ENCODE measurements around the gene GTF2A1. TPM values are rescaled to one million over a fixed set of nuclear protein-coding genes. Genes with fewer than 3 reads are reported as not detected.
"Not testable (repeated sequence)": the region's sequence is repeated elsewhere in the genome, so short reads cannot be mapped to it uniquely, and the experiment has no call there.

Gene GTF2A1
- total RNA-seq, 4 donors from 2014 or later = 10.5 to 48.0 (median 22.5) TPM

DNA sequence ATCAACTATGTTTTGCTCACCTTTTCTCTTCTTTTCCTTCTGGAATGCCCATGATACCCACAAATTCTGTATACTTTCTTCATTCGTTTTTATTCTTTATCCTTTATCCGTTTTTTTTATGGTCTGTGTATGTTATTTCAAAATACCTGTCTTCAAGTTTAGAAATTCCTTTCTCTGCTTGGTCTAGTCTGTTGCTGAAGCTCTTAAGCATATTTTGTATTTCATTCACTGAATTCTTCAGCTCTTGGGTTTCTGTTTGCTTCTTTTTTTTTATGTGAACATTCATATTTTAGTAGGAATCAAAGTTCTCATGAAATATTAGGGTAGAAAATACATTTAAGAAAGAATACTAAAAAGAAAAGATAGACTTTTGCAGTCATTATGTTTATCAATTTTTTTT lies 22.7 kb upstream of the GTF2A1 start:
- intact Hi-C loops (cut with DNase I; ENCODE audit: low total_unique reads) = no loop called here
- no peaks in the 10 kb centered on the region for H3K36me3 ChIP-seq
- DNase-seq = no peak
- H3K27me3 ChIP-seq = no peaks in the 10 kb centered on the region
- in situ Hi-C loops (cut with MboI; ENCODE audit: low pct_ligation_motif_present in 1 of 4, low pct_unique_long_range_greater_than_20kb in 1 of 4, low sequenced_read_pairs in 3 of 4) = no loop called here
- H3K4me1 ChIP-seq = no peaks in the 10 kb centered on the region
- H3K9me3 ChIP-seq = no peaks in the 10 kb centered on the region
- TF ChIP-seq, protein P1, sequence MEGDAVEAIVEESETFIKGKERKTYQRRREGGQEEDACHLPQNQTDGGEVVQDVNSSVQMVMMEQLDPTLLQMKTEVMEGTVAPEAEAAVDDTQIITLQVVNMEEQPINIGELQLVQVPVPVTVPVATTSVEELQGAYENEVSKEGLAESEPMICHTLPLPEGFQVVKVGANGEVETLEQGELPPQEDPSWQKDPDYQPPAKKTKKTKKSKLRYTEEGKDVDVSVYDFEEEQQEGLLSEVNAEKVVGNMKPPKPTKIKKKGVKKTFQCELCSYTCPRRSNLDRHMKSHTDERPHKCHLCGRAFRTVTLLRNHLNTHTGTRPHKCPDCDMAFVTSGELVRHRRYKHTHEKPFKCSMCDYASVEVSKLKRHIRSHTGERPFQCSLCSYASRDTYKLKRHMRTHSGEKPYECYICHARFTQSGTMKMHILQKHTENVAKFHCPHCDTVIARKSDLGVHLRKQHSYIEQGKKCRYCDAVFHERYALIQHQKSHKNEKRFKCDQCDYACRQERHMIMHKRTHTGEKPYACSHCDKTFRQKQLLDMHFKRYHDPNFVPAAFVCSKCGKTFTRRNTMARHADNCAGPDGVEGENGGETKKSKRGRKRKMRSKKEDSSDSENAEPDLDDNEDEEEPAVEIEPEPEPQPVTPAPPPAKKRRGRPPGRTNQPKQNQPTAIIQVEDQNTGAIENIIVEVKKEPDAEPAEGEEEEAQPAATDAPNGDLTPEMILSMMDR (IDR thresholded peaks at IDR 0.05) = no peak
- TF ChIP-seq POLR2A (IDR thresholded peaks at IDR 0.05) = no peak
- 83 to 92% methylated on average over 2 of the region's 2 CpGs for WGBS, 2 donors (ENCODE audit: low coverage in 1 of 2)
- H3K27ac ChIP-seq = no peak overlapping the region
- H3K4me3 ChIP-seq = no peak overlapping the region

DNA sequence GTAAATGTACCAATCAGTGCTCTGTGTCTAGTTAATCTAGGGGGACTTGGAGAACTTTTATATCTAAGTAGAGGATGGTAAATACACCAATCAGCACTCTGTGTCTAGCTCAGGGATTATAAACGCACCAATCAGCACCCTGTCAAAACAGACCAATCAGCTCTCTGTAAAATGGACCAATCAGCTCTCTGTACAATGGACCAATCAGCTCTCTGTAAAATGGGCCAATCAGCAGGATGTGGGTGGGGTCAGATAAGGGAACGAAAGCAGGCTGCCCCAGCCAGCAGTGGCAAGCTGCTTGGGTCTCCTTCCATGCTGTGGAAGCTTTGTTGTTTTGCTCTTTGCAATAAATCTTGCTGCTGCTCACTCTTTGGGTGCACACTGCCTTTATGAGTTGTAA lies 16.1 kb upstream of the GTF2A1 start:
- not testable (repeated sequence) for H3K9me3 ChIP-seq

DNA sequence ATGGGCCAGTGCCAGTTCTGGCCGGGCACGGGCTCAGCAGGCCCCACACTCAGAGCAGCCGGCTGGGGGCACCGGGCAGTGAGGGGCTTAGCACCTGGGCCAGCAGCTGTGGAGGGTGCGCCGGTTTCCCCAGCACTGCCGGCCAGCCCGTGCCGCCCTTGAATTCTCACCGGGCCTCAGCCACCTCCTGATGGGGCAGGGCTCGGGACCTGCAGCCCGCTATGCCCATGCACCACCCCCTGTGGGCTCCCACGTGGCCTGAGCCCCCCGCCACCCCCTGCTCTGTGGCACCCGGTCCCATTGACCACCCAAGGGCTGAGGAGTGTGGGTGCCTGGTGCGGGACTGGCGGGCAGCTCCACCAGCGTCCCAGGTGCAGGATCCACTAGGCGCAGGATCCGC lies 15.4 kb upstream of the GTF2A1 start:
- no peaks in the 10 kb centered on the region for H3K4me1 ChIP-seq
- in situ Hi-C loops (cut with MboI; ENCODE audit: low pct_ligation_motif_present in 1 of 4, low pct_unique_long_range_greater_than_20kb in 1 of 4, low sequenced_read_pairs in 3 of 4) (no loop called here), intact Hi-C loops (cut with DNase I; ENCODE audit: low total_unique reads) (no loop called here)
- no peaks in the 10 kb centered on the region for H3K27me3 ChIP-seq
- H3K27ac ChIP-seq = no peak overlapping the region
- no peak for DNase-seq
- H3K4me3 ChIP-seq = no peak overlapping the region
- no peaks in the 10 kb centered on the region for H3K9me3 ChIP-seq
- H3K36me3 ChIP-seq = no peaks in the 10 kb centered on the region
- TF ChIP-seq, protein P1 (IDR thresholded peaks at IDR 0.05) = no peak
- TF ChIP-seq POLR2A (IDR thresholded peaks at IDR 0.05) (no peak), EP300 (IDR thresholded peaks at IDR 0.05; ENCODE audit: low read depth) (no peak), POLR2AphosphoS5 (IDR thresholded peaks at IDR 0.05) (no peak)
- WGBS, 2 donors (ENCODE audit: low coverage in 1 of 2) = 93% methylated on average over 12 of the region's 20 CpGs; no CpG with 5 or more reads in 1 of the 2 donors

More for the DNA sequence above, 16.1 kb upstream of the GTF2A1 start:
- intact Hi-C loops (cut with DNase I; ENCODE audit: low total_unique reads); H3K27me3 ChIP-seq; in situ Hi-C loops (cut with MboI; ENCODE audit: low pct_ligation_motif_present in 1 of 4, low pct_unique_long_range_greater_than_20kb in 1 of 4, low sequenced_read_pairs in 3 of 4); H3K4me1 ChIP-seq; DNase-seq; H3K36me3 ChIP-seq; H3K4me3 ChIP-seq; H3K27ac ChIP-seq: not testable (repeated sequence)
- WGBS, 2 donors (ENCODE audit: low coverage in 1 of 2) = 72% methylated on average over 2 of the region's 2 CpGs; no CpG with 5 or more reads in 1 of the 2 donors

DNA sequence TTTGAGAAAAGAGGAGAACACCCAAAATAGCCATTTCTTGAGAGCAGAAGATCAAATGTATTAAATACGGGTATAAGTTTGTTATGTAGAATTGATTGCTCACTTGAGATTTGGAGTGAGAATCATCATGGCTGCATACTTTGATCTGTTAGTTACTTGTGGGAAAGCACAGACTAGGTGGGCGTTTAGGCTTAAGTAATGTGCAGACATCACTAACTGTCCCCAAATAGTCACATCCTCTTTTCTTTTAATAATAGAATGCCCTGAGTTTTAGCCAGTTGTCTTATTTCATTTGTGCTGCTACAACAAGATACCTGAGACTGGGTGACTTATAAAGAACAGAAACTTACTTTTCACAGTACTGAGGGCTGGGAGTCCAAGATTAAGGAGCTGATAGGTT lies 14.3 kb upstream of the GTF2A1 start:
- WGBS, 2 donors (ENCODE audit: low coverage in 1 of 2) = 58 to 65% methylated on average over 2 of the region's 2 CpGs
- Histone ChIP-seq H3K27ac (no peak overlapping the region), H3K27me3 (no peaks in the 10 kb centered on the region), H3K36me3 (no peaks in the 10 kb centered on the region), H3K4me1 (no peaks in the 10 kb centered on the region), H3K4me3 (no peak overlapping the region), H3K9me3 (no peaks in the 10 kb centered on the region)
- in situ Hi-C loops (cut with MboI; ENCODE audit: low pct_ligation_motif_present in 1 of 4, low pct_unique_long_range_greater_than_20kb in 1 of 4, low sequenced_read_pairs in 3 of 4) = no loop called here
- intact Hi-C loops (cut with DNase I; ENCODE audit: low total_unique reads) = no loop called here
- no peak for DNase-seq
- TF ChIP-seq, protein P1 (IDR thresholded peaks at IDR 0.05) = no peak
- TF ChIP-seq POLR2A (IDR thresholded peaks at IDR 0.05) (no peak), POLR2AphosphoS5 (IDR thresholded peaks at IDR 0.05) (no peak)

DNA sequence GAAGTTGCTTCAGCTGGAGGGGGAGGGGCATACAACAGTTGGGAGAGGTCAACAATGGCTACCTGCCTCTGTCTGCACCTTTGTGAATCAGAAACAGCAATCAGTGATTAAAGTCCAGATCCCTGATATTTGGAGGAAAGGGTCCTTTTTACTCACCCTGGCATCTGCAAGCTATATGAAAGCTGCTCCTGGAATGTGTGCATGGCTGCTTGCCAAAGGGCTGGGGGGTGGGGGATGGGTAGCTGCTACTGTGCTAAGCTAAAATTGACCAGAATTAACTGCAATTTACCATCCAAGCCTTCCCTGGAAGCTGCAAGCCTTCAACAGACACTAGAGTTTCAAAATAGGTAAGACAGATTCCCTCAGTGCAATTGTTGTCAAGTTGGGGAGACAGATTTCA lies 13.5 kb upstream of the GTF2A1 start:
- in situ Hi-C loops (cut with MboI; ENCODE audit: low pct_ligation_motif_present in 1 of 4, low pct_unique_long_range_greater_than_20kb in 1 of 4, low sequenced_read_pairs in 3 of 4) (no loop called here), intact Hi-C loops (cut with DNase I; ENCODE audit: low total_unique reads) (loop anchor here (5.0 kb wide), 1 partner anchor 1542 kb away; no protein-coding TSS in a partner anchor)
- Histone ChIP-seq H3K4me3 (no peak overlapping the region), H3K4me1 (no peaks in the 10 kb centered on the region), H3K9me3 (no peaks in the 10 kb centered on the region), H3K36me3 (no peaks in the 10 kb centered on the region), H3K27ac (no peak overlapping the region), H3K27me3 (no peaks in the 10 kb centered on the region)
- TF ChIP-seq, protein P1 (IDR thresholded peaks at IDR 0.05) = no peak
- TF ChIP-seq EP300 (IDR thresholded peaks at IDR 0.05; ENCODE audit: low read depth) (no peak), POLR2AphosphoS5 (IDR thresholded peaks at IDR 0.05) (no peak), POLR2A (IDR thresholded peaks at IDR 0.05) (no peak)
- DNase-seq = no peak

Measured in transverse colon (tissue), 4 donors.